Kidney capillary endothelial cell (primary cell): ENCODE data around the gene SRF.

Experiments used
- DNase-seq: peaks from one replicate; pipeline ENCODE4 v3.0.0-alpha.2; 2018; ENCODE audit warnings: low spot score

SRF gene

GRCh38 chr6:43147691-43148477, 23.2 kb upstream of the SRF start:
- no peak for DNase-seq

GRCh38 chr6:43149265-43149664, 21.8 kb upstream of the SRF start:
- DNase-seq, result no peak

- no peak for DNase-seq
Observed at GRCh38 chr6:43150051-43150751, 20.9 kb upstream of the SRF start.

GRCh38 chr6:43159599-43159998, 11.5 kb upstream of the SRF start:
- DNase-seq, result no peak

GRCh38 chr6:43163899-43164298, 7.2 kb upstream of the SRF start:
- DNase-seq, result no peak

GRCh38 chr6:43170417-43170930, 595 bp upstream of the SRF start:
- peak; percentile 82 for DNase-seq

GRCh38 chr6:43171707-43172103, 636 bp downstream of the SRF start:
- DNase-seq, result no peak

GRCh38 chr6:43172104-43173007, 1.3 kb downstream of the SRF start:
- DNase-seq, result peak; percentile 12

- DNase-seq, result no peak
Observed at GRCh38 chr6:43173591-43174262, 2.7 kb downstream of the SRF start.

GRCh38 chr6:43174263-43175112, 3.4 kb downstream of the SRF start:
- DNase-seq, result peak; percentile 99

- no peak for DNase-seq
Observed at GRCh38 chr6:43175676-43176422, 4.8 kb downstream of the SRF start.

GRCh38 chr6:43176423-43176786, 5.3 kb downstream of the SRF start:
- DNase-seq, result no peak

- no peak for DNase-seq
Observed at GRCh38 chr6:43178150-43178549, 7.1 kb downstream of the SRF start.

- DNase-seq, result no peak
Observed at GRCh38 chr6:43178951-43179830, 8.1 kb downstream of the SRF start.

- no peak for DNase-seq
Observed at GRCh38 chr6:43180058-43180457, 9.0 kb downstream of the SRF start.

GRCh38 chr6:43180985-43181384, 9.9 kb downstream of the SRF start:
- DNase-seq, result no peak

GRCh38 chr6:43181621-43181941, 10.5 kb downstream of the SRF start:
- DNase-seq, result no peak

- peak; percentile 56 for DNase-seq
Observed at GRCh38 chr6:43181942-43182860, 11.1 kb downstream of the SRF start, which contains the start of gene CUL9. Gene CUL9 (plus strand): TSS chr6:43182196. CDS start chr6:43184311, 2,115 bp downstream.
